Dedifferentiated amniotic fluid mesenchymal stem cell (primary cell): ENCODE data around the gene SRP9.

Source experiments
- DNase-seq: peaks from one replicate; pipeline ENCODE4 v3.0.0-alpha.2; 2016; ENCODE audit errors: extremely low spot score

Gene SRP9

GRCh38 chr1:225838793-225839192 lies 61.2 kb downstream of the SRP9 start:
- DNase-seq, result no peak
